ENCODE measurements around the gene TNFSF13. TPM values are rescaled to one million over a fixed set of nuclear protein-coding genes. Genes with fewer than 3 reads are reported as not detected.

The TNFSF13 gene
- total and polyA plus RNA-seq, 2 of the 8 experiments (the other 6 are each of a cell fraction or from before 2014, with no cell fraction given), result 2.1 to 2.6 TPM

- 0 out of 2 replicates have a peak, but pooled peaks have one; percentile 14 for TF ChIP-seq E2F6 (IDR thresholded peaks at IDR 0.05)
These were observed 591 bp upstream of the TNFSF13 start (continued) for GRCh38 chr17:7557775-7558543.

Data from H1 (cell line).